Trophoblast cell (in vitro differentiated cells and primary cell): ENCODE measurements around the gene C1orf232.

ENCODE experiments used
- DNase-seq, 2 donors: peaks; one replicate each; pipeline ENCODE4 v3.0.0-alpha.2; 2016
- H2AFZ ChIP-seq: 2 replicates; pipeline ENCODE4 v1.6.1; 2013; ENCODE audit warnings: low read length, moderate library complexity, mild to moderate bottlenecking; ENCODE audit not compliant: insufficient read depth, poor library complexity
- H2AK5ac ChIP-seq: 2 replicates; pipeline ENCODE4 v1.6.1; 2013; ENCODE audit warnings: mild to moderate bottlenecking, low read length
- H2BK120ac ChIP-seq: 2 replicates; pipeline ENCODE4 v1.6.1; 2013; ENCODE audit warnings: low read length, mild to moderate bottlenecking, moderate library complexity; ENCODE audit not compliant: insufficient read depth, poor library complexity
- H2BK12ac ChIP-seq: 2 replicates; pipeline ENCODE4 v1.6.1; 2013; ENCODE audit warnings: mild to moderate bottlenecking, low read length, moderate library complexity
- H2BK5ac ChIP-seq: 2 replicates; pipeline ENCODE4 v1.6.1; 2013; ENCODE audit warnings: low read length, low read depth, moderate library complexity, mild to moderate bottlenecking; ENCODE audit not compliant: poor library complexity
- H3K14ac ChIP-seq: 2 replicates; pipeline ENCODE4 v1.6.1; 2013; ENCODE audit warnings: mild to moderate bottlenecking, low read length
- H3K18ac ChIP-seq: 2 replicates; pipeline ENCODE4 v1.6.1; 2013; ENCODE audit warnings: mild to moderate bottlenecking, low read length
- H3K23ac ChIP-seq: 2 replicates; pipeline ENCODE4 v1.6.1; 2013; ENCODE audit warnings: low read length
- H3K27ac ChIP-seq: 2 replicates; pipeline ENCODE4 v1.5.1; 2013; ENCODE audit warnings: low read depth, mild to moderate bottlenecking, inconsistent platforms, low read length, moderate library complexity
- H3K27me3 ChIP-seq: 2 replicates; pipeline ENCODE4 v1.6.1; 2013; ENCODE audit warnings: inconsistent platforms, mild to moderate bottlenecking, low read length, moderate library complexity; ENCODE audit not compliant: insufficient read depth
- H3K36me3 ChIP-seq, 2 experiments: 1 replicate in 1 of 2; 2 replicates in 1 of 2; pipeline ENCODE4 v1.6.1; 2013; ENCODE audit warnings: low read length in 2 of 2, mild to moderate bottlenecking in 2 of 2, moderate library complexity in 1 of 2; ENCODE audit not compliant: insufficient read depth in 2 of 2, control insufficient read depth in 1 of 2
- H3K4ac ChIP-seq: 2 replicates; pipeline ENCODE4 v1.6.1; 2013; ENCODE audit warnings: low read depth, mild to moderate bottlenecking, low read length, moderate library complexity
- H3K4me1 ChIP-seq, 2 experiments: 1 replicate in 1 of 2; 2 replicates in 1 of 2; pipeline ENCODE4 v1.6.1; 2013; ENCODE audit warnings: low read length in 2 of 2, mild to moderate bottlenecking in 2 of 2, moderate library complexity in 1 of 2; ENCODE audit not compliant: insufficient read depth in 2 of 2, control insufficient read depth in 1 of 2
- H3K4me2 ChIP-seq: 2 replicates; pipeline ENCODE4 v1.6.1; 2013; ENCODE audit warnings: inconsistent platforms, mild to moderate bottlenecking, low read length, moderate library complexity
- H3K4me3 ChIP-seq: 2 replicates; pipeline ENCODE4 v1.5.1; 2013; ENCODE audit warnings: mild to moderate bottlenecking, low read depth, low read length, inconsistent platforms
- H3K79me1 ChIP-seq: one replicate; pipeline ENCODE4 v1.6.1; 2013; ENCODE audit warnings: low read length
- H3K79me2 ChIP-seq: 2 replicates; pipeline ENCODE4 v1.6.1; 2013; ENCODE audit warnings: low read length, mild to moderate bottlenecking; ENCODE audit not compliant: control insufficient read depth, insufficient read depth, poor library complexity
- H3K9ac ChIP-seq: 2 replicates; pipeline ENCODE4 v1.6.1; 2013; ENCODE audit warnings: mild to moderate bottlenecking, low read length
- H3K9me3 ChIP-seq: 2 replicates; pipeline ENCODE4 v1.6.1; 2013; ENCODE audit warnings: low read depth, mild to moderate bottlenecking, control low read depth, inconsistent platforms, low read length; ENCODE audit not compliant: insufficient read depth
- H4K12ac ChIP-seq: 2 replicates; pipeline ENCODE4 v1.6.1; 2013; ENCODE audit warnings: low read depth, mild to moderate bottlenecking, low read length, moderate library complexity
- H4K8ac ChIP-seq: 2 replicates; pipeline ENCODE4 v1.6.1; 2013; ENCODE audit warnings: low read depth, mild to moderate bottlenecking, low read length, moderate library complexity
- H4K91ac ChIP-seq: one replicate; pipeline ENCODE4 v1.6.1; 2013; ENCODE audit warnings: low read depth, mild to moderate bottlenecking, low read length, moderate library complexity
- WGBS: extraction: QIAGEN DNeasy Blood & Tissue Kit; methylation state at CpG from one replicate; pipeline ENCODE4 v1.1.7; 2013; ENCODE audit warnings: missing lambda C conversion rate; ENCODE audit not compliant: insufficient read length, insufficient coverage; ENCODE audit errors: extremely low coverage; 5-methylcytosine and 5-hydroxymethylcytosine counted together

The C1orf232 gene

GRCh38 chr1:26170472-26170821 is 1.7 kb upstream of the C1orf232 start:
- DNase-seq: no peak
- Histone ChIP-seq H3K18ac (no peak overlapping the region), H3K4me2 (peak overlapping the region; percentile 74), H3K27ac (no peak overlapping the region), H3K9me3 (no peaks in the 10 kb centered on the region), H2AK5ac (peak overlapping the region; percentile 52), H3K27me3 (no peaks in the 10 kb centered on the region), H4K12ac (no peak overlapping the region), H3K4me3 (peak overlapping the region; percentile 82), H2BK5ac (no peak overlapping the region), H2AFZ (peak overlapping the region; percentile 11), H3K14ac (no peak overlapping the region), H2BK12ac (no peak overlapping the region), H2BK120ac (no peak overlapping the region), H3K79me2 (peaks cover 5% of the 10 kb centered on the region), H3K79me1 (peaks cover 7% of the 10 kb centered on the region), H3K4ac (peak overlapping the region; percentile 37), H4K91ac (peak overlapping the region; percentile 5), H3K36me3 (peaks cover 8 to 11% of the 10 kb centered on the region in 2 experiments), H3K9ac (peak overlapping the region; percentile 75), H3K23ac (no peak overlapping the region), H4K8ac (peak overlapping the region; percentile 90), H3K4me1 (peaks cover 6 to 10% of the 10 kb centered on the region in 2 experiments)
- no CpG with 5 or more reads among the region's 9 CpGs for WGBS

- Histone ChIP-seq H3K18ac (peak within 1 kb of the TSS; percentile 79), H4K91ac (peak within 1 kb of the TSS; percentile 76), H2AFZ (peak within 1 kb of the TSS; percentile 77), H3K79me2 (peaks cover 5% of the 10 kb centered on the region), H3K36me3 (peaks cover 8 to 11% of the 10 kb centered on the region in 2 experiments), H3K27ac (peak within 1 kb of the TSS; percentile 11), H3K79me1 (peaks cover 7% of the 10 kb centered on the region), H2AK5ac (peak within 1 kb of the TSS; percentile 52), H3K4me3 (peak within 1 kb of the TSS; percentile 82), H2BK12ac (no peak within 1 kb of the TSS), H3K4me1 (peaks cover 6 to 10% of the 10 kb centered on the region in 2 experiments), H2BK5ac (peak within 1 kb of the TSS; percentile 33), H4K12ac (peak within 1 kb of the TSS; percentile 38), H4K8ac (peak within 1 kb of the TSS; percentile 90), H3K14ac (peak within 1 kb of the TSS; percentile 63), H3K23ac (no peak within 1 kb of the TSS), H3K4ac (peak within 1 kb of the TSS; percentile 37), H3K9me3 (no peaks in the 10 kb centered on the region), H3K4me2 (peak within 1 kb of the TSS; percentile 74), H2BK120ac (peak within 1 kb of the TSS; percentile 19), H3K27me3 (no peaks in the 10 kb centered on the region), H3K9ac (peak within 1 kb of the TSS; percentile 75)
- DNase-seq: peak; percentile 95 to 97
- no CpG with 5 or more reads among the region's 76 CpGs for WGBS
Observed at GRCh38 chr1:26169669-26170471, 1.1 kb upstream of the C1orf232 start, which contains the start of gene ZNF593. ZNF593 (plus strand) TSS chr1:26169908; CDS start chr1:26169984, 76 bp downstream.

GRCh38 chr1:26169198-26169554 is 413 bp upstream of the C1orf232 start:
- no peaks in the 10 kb centered on the region for H3K27me3 ChIP-seq
- peaks cover 8 to 11% of the 10 kb centered on the region in 2 experiments for H3K36me3 ChIP-seq
- WGBS: no CpG with 5 or more reads among the region's 4 CpGs
- no peak overlapping the region for H3K4me3 ChIP-seq
- no peak overlapping the region for H4K91ac ChIP-seq
- peaks cover 12 to 16% of the 10 kb centered on the region in 2 experiments for H3K4me1 ChIP-seq
- H3K14ac ChIP-seq: no peak overlapping the region
- H3K18ac ChIP-seq: no peak overlapping the region
- no peak overlapping the region for H3K27ac ChIP-seq
- H3K9me3 ChIP-seq: no peaks in the 10 kb centered on the region
- H2BK5ac ChIP-seq: no peak overlapping the region
- H3K79me2 ChIP-seq: peaks cover 6% of the 10 kb centered on the region
- H3K4me2 ChIP-seq: peak overlapping the region; percentile 62
- DNase-seq: no peak
- peak overlapping the region; percentile 15 for H4K8ac ChIP-seq
- H2BK12ac ChIP-seq: no peak overlapping the region
- H2AK5ac ChIP-seq: no peak overlapping the region
- H3K9ac ChIP-seq: no peak overlapping the region
- H3K23ac ChIP-seq: no peak overlapping the region
- no peak overlapping the region for H2BK120ac ChIP-seq
- no peak overlapping the region for H4K12ac ChIP-seq
- peaks cover 10% of the 10 kb centered on the region for H3K79me1 ChIP-seq
- H3K4ac ChIP-seq: no peak overlapping the region
- no peak overlapping the region for H2AFZ ChIP-seq

GRCh38 chr1:26166719-26167281 is 2.0 kb downstream of the C1orf232 start:
- Histone ChIP-seq H3K27ac (no peak overlapping the region), H4K8ac (no peak overlapping the region), H2BK120ac (no peak overlapping the region), H2BK12ac (no peak overlapping the region), H2BK5ac (no peak overlapping the region), H3K79me1 (peaks cover 10% of the 10 kb centered on the region), H3K4me1 (peaks cover 10 to 20% of the 10 kb centered on the region in 2 experiments), H3K14ac (no peak overlapping the region), H3K18ac (no peak overlapping the region), H3K9ac (no peak overlapping the region), H3K36me3 (peaks cover 7 to 10% of the 10 kb centered on the region in 2 experiments), H3K4me2 (no peak overlapping the region), H3K4me3 (no peak overlapping the region), H4K91ac (no peak overlapping the region), H3K4ac (no peak overlapping the region), H2AFZ (no peak overlapping the region), H3K9me3 (peaks cover 2% of the 10 kb centered on the region), H4K12ac (no peak overlapping the region), H2AK5ac (no peak overlapping the region), H3K27me3 (peaks cover 9% of the 10 kb centered on the region), H3K79me2 (peaks cover 6% of the 10 kb centered on the region), H3K23ac (no peak overlapping the region)
- no peak for DNase-seq
- no CpG with 5 or more reads among the region's 4 CpGs for WGBS
